ENCODE measurements around the gene MAN1C1.

The MAN1C1 gene

GRCh38 chr1:25821630-25822091, 205.1 kb downstream of the MAN1C1 start:
- DNase-seq, result no peak

DNA sequence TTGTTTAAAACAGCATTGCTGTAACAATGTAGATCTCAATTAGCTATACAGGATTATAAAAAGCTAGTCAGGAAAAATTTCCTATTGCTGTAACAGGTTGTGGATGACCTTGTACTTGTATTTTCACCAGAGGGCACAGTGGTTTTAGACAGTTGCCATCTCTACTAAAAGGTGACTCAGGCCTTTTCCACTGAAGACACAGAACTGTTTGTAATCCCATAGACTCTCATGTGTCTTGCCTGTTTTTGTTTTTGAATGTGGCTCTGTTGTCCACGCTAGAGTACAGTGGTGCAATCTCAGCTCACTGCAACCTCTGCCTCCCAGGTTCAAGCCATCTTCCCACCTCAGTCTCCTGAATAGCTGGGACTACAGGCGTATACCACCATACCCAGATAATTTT, 209.0 kb downstream of the MAN1C1 start:
- no peak for DNase-seq

DNA sequence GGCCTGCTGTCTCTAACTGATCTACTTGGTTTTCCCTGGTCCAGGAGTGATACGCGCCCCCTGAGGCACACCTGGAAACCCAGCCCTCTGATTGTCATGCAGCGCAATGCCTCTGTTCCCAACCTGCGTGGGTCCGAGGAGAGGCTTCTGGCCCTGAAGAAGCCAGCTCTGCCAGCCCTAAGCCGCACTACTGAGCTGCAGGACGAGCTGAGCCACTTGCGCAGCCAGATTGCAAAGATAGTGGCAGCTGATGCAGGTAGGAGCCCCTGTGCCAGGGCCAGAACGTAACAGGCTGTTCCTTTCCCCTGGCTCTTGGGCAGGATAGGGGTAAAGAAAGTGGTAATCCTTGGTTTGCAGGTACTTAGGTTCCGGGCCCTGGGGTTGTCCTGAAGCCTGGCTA, 210.0 kb downstream of the MAN1C1 start:
- DNase-seq, result no peak

DNA sequence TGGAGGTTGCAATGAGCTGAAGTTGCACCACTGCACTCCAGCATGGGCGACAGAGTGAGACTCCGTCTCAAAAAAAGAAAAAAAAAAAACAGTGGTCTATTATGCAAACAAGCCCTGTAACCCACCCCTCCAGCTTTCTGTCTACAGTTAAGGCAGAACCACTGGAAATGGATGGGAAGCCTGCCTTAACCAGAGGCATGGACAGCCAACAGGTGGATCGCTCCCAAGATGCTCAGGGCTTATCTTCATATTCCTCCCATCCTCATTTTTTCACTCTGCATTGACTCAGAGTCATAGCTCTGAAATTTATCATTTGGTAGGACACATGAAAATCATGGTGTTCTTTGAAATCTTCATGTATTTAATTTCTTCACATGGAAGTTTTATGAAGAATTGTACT, 211.9 kb downstream of the MAN1C1 start:
- no peak for DNase-seq

GRCh38 chr1:25829046-25829445, 212.5 kb downstream of the MAN1C1 start:
- no peak for DNase-seq

DNA sequence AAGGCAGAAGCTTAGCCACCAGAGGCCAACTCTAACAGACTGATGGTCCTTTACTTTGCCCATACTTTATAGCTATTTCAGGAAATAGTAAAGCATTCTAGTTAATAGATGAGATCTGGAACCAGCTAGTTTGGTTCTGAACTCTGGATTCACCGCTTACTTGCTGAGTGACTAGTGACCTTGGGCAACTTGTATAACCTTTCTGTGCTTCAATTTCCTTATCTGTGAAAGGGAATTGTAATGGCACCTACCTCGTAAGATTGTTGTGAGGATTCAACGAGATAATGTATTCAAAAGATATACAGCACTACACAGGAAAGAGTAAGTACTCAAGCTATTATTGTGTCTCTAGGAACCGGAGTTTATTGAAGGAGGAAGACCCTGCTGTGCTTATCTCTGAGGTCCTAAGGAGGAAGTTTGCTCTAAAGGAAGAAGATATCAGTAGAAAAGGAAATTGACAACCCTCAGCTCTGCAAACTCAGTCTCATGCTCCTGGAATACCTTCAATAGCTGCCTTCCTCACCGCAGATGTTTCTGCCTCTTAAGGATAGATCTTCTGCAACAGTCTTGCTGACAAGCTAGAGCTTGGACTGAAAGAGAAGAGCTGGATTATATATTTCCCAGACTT, 215.1 kb downstream of the MAN1C1 start:
- DNase-seq, result no peak

GRCh38 chr1:25832336-25833037, 215.9 kb downstream of the MAN1C1 start:
- no peak for DNase-seq

DNA sequence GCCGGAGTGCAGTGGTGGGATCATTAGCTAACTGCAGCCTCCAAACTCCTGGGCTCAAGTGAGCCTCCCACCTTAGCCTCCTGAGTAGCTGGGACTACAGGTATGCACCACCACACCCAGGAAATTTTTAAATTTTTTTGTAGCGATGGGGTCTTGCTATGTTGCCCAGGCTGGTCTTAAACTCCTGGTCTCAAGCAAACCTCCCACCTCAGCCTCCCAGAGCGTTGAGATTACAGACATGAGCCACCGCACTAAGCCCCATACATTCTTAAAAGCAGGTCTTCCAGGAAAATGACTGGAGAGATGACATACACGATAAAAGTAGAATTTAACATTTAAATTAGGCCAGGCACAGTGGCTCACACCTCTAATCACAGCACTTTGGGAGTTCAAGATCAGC, 216.6 kb downstream of the MAN1C1 start:
- no peak for DNase-seq
